ENCODE data around the gene TRPM3. TPM values are rescaled to one million over a fixed set of nuclear protein-coding genes. Genes with fewer than 3 reads are reported as not detected.

The TRPM3 gene
- total RNA-seq, 1 experiment from 2014 or later: 5.4 TPM

DNA sequence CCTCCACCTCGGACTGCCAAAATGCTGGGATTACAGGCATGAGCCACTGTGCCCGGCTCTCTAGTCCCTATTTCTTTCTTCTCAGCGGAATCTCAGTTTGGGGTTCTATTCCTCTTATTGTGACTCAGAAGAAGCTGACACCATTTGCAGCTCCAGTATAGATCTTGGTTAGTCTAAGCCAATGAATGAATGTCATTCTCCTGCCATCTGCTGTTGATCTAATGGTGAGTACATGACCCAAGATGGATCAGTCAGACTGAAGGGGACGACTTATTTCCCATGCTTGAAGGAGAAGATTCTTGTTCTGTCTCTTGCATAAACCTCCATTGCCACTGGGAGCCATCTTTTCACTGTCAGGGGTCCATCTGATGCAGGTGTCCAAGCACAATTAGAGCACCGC lies 630.9 kb downstream of the TRPM3 start:
- Mint-ChIP-seq H3K4me3 (no peak overlapping the region), H3K36me3 (no peaks in the 10 kb centered on the region), H3K9me3 (no peaks in the 10 kb centered on the region), H3K27me3 (ENCODE audit: low read depth) (no peaks in the 10 kb centered on the region; the same call in 1 of the 2 replicates), H3K4me1 (no peaks in the 10 kb centered on the region), H3K27ac (no peak overlapping the region)
- ChIA-PET POLR2A (no interaction called here), CTCF (no interaction called here)
- TF ChIP-seq SOX15 (CRISPR knock-in tag; IDR thresholded peaks at IDR 0.05): no peak
- DNase-seq (ENCODE audit: low spot score) (no peak), ATAC-seq (no peak)

GRCh38 chr9:70488793-70489105 lies 632.7 kb downstream of the TRPM3 start:
- Mint-ChIP-seq H3K4me1 (no peaks in the 10 kb centered on the region), H3K9me3 (no peaks in the 10 kb centered on the region), H3K27ac (no peak overlapping the region), H3K36me3 (no peaks in the 10 kb centered on the region), H3K27me3 (ENCODE audit: low read depth) (no peaks in the 10 kb centered on the region), H3K4me3 (no peak overlapping the region)
- ATAC-seq (no peak), DNase-seq (ENCODE audit: low spot score) (no peak)
- ChIA-PET POLR2A (no interaction called here), CTCF (interaction anchor here (1.5 kb wide), 1 partner anchor 114 kb away, joined by 7 read pairs; no protein-coding TSS in a partner anchor)
- no peak for TF ChIP-seq ZNF121 (CRISPR knock-in tag; IDR thresholded peaks at IDR 0.05)
- no peak for TF ChIP-seq CTCF (IDR thresholded peaks at IDR 0.05)
- TF ChIP-seq ATF1 (CRISPR knock-in tag; IDR thresholded peaks at IDR 0.05): no peak
- TF ChIP-seq, protein P1, sequence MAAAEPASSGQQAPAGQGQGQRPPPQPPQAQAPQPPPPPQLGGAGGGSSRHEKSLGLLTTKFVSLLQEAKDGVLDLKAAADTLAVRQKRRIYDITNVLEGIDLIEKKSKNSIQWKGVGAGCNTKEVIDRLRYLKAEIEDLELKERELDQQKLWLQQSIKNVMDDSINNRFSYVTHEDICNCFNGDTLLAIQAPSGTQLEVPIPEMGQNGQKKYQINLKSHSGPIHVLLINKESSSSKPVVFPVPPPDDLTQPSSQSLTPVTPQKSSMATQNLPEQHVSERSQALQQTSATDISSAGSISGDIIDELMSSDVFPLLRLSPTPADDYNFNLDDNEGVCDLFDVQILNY (CRISPR knock-in tag; IDR thresholded peaks at IDR 0.05): no peak
- TF ChIP-seq ZMAT4 (CRISPR knock-in tag; IDR thresholded peaks at IDR 0.05): no peak
- no peak for TF ChIP-seq SMAD4 (CRISPR knock-in tag; IDR thresholded peaks at IDR 0.05)

- CTCF ChIA-PET: interaction anchor here (1.5 kb wide), 1 partner anchor 114 kb away, joined by 7 read pairs; no protein-coding TSS in a partner anchor
- Mint-ChIP-seq H3K36me3 (no peaks in the 10 kb centered on the region), H3K4me3 (no peak overlapping the region), H3K4me1 (no peaks in the 10 kb centered on the region), H3K27me3 (ENCODE audit: low read depth) (no peaks in the 10 kb centered on the region), H3K9me3 (no peaks in the 10 kb centered on the region), H3K27ac (no peak overlapping the region)
- ATAC-seq (no peak), DNase-seq (ENCODE audit: low spot score) (no peak)
- POLR2A ChIA-PET: no interaction called here
- TF ChIP-seq HMGA2 (CRISPR knock-in tag; IDR thresholded peaks at IDR 0.05) (no peak), RORB (CRISPR knock-in tag; IDR thresholded peaks at IDR 0.05) (no peak), ELF4 (CRISPR knock-in tag; IDR thresholded peaks at IDR 0.05; ENCODE audit: low read depth) (no peak), CREB1 (CRISPR knock-in tag; IDR thresholded peaks at IDR 0.05) (no peak), ATF1 (CRISPR knock-in tag; IDR thresholded peaks at IDR 0.05) (no peak), SP1 (CRISPR knock-in tag; conservative IDR thresholded peaks at IDR 0.05) (no peak)
Observed at GRCh38 chr9:70488098-70488792, 633.2 kb downstream of the TRPM3 start.

DNA sequence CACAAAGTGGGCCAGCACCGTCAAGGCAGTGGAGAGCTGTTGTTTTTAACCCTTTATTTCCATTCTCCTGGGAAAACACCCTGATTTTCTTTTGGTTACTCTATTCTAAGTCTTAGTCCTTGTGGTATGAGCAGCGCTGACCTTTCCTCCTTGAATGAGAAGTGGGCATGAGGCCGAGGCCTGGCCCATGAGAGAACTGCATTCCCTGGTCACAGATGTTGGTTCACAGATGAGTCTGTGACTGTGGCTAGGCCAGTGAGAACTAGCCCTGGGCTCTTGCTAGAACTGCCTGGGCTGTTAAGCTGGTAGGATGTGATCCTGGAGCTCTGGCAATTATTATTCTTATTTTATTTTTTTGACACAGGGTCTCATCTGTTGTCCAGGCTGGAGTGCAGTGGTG lies 635.3 kb downstream of the TRPM3 start:
- H3K36me3 Mint-ChIP-seq: no peaks in the 10 kb centered on the region
- no peaks in the 10 kb centered on the region; the same call in 1 of the 2 replicates for H3K4me1 Mint-ChIP-seq
- H3K27me3 Mint-ChIP-seq (ENCODE audit: low read depth): no peaks in the 10 kb centered on the region
- no peak overlapping the region for H3K4me3 Mint-ChIP-seq
- ChIA-PET POLR2A (no interaction called here), CTCF (interaction anchor here (0.5 to 1.3 kb wide), 3 partner anchors 117 to 1539 kb away, joined by 3 read pairs; no protein-coding TSS in a partner anchor)
- H3K9me3 Mint-ChIP-seq: no peaks in the 10 kb centered on the region
- DNase-seq (ENCODE audit: low spot score): no peak
- ATAC-seq: no peak
- H3K27ac Mint-ChIP-seq: no peak overlapping the region
- TF ChIP-seq RELA (CRISPR knock-in tag; IDR thresholded peaks at IDR 0.05; ENCODE audit: borderline replicate concordance) (no peak), AR (CRISPR knock-in tag; IDR thresholded peaks at IDR 0.05) (no peak), MXD4 (CRISPR knock-in tag; IDR thresholded peaks at IDR 0.05; ENCODE audit: borderline replicate concordance) (no peak), EMX1 (CRISPR knock-in tag; IDR thresholded peaks at IDR 0.05) (no peak), PRRX2 (CRISPR knock-in tag; IDR thresholded peaks at IDR 0.05) (no peak)
- TF ChIP-seq, protein P2, sequence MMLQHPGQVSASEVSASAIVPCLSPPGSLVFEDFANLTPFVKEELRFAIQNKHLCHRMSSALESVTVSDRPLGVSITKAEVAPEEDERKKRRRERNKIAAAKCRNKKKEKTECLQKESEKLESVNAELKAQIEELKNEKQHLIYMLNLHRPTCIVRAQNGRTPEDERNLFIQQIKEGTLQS (CRISPR knock-in tag; conservative IDR thresholded peaks at IDR 0.05): no peak

Measured in WTC11 (cell line).